Suppressor macrophage (primary cell): ENCODE results near the gene FGF12.
A peak's percentile ranks its signal among the peaks of the same experiment; 100 is the strongest.

ENCODE experiments used
- DNase-seq, 4 experiments: peaks; one replicate each; pipeline ENCODE4 v3.0.0-alpha.2; 2020 to 2022

Gene FGF12

DNA sequence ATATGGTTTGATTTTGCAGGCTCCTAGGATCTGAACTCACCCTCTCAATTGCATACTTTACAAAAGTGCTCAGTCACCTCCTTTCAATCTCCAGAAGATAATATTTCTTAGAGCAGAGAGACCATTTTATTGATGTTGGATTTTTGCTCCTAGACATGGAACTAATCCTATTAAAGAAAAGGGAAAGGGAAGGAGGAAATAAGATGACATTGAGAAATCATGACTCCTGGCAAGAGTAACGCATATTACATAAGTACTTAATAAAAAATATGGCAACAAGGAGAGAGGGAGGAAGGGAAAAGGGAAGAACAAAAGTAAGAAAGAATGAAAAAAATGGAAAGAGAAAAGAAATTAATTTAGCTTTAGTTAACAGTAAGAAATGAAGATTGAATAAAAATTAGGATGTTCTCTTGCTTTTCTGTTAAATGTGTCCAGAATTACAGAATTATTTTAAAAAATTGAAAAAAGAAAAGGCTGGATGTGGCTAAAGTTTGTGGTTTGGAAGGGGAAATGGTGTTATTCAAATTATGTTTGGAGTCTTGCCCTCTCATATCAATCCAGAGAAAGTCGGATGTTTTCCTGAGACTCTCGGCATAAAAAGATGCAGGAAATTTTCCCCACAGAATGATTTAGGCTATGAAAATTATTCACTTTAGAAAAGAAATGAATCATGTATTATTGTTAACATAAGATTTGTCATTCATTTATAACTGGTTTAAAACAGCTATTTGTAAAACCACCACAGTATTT lies 474.0 kb downstream of the FGF12 start:
- DNase-seq, result no peak

DNA sequence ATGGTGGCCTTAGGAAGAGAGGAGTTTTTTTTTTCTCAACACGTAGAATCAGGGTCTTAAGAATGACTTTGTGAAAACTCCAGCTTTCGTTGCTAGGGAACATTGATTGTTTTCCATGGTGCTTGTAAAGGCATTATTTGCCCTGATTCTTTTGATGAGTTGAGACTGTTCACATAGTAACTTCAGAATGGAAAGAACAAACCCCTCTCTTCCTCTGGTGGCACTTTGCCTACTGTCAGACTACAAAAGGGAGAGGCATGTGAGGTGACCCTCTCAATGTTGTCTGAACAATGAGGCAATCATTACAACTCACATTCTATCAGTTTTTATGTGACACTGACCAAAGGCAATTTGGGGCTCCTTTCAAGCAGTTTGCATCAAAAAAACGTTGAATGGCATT lies 477.8 kb downstream of the FGF12 start:
- DNase-seq, result no peak

DNA sequence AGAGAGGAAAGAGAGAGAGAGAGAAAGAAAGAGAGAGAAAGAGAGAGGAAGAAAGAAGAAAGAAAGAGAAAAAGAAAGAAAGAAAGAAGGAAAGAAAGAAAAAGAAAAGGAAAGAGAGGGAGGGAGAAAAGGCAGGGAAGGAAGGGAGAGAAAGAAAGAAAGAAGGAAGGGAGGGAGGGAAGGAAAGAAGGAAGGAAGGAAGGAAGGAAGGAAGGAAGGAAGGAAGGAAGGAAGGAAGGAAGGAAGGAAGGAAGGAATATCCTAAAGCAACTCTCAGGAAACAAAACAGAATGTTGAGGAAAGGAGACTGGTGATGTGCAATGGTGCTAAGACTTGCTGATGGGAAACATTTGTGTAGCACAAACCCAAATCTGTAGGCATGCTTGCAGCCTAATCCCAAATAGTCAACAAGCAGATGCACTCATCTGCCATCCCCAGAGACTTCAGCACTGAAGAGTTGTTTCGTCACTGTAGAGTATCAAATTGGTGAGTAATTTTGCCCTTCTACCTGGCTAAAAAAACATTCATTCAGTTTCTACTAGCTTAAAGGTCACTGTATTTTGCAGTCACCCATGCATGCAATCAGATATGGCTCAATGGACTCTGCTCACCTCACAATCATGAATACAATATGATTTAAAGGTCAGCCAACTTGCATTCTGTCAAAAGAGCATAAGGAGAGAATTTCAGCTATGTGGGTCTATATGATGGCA lies 480.3 kb downstream of the FGF12 start:
- DNase-seq, result no peak

DNA sequence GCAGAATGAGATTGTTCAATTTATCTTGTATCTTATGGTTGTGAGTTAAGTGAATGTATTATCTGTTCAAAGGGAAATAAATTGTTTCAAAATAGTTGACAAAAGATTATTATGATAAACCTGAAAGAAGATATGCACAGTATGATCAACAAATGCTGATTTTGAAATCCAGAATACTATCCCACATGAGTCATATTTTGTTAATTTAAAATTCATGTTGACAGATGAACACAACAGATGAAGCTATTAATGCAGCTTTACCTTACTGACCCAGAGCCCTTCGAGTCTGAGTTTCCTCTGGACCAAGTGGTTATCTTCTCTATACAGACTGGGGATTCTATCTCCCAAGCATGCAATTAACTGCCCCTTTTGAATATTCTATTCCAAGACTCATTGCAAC lies 482.8 kb downstream of the FGF12 start:
- DNase-seq, result no peak

DNA sequence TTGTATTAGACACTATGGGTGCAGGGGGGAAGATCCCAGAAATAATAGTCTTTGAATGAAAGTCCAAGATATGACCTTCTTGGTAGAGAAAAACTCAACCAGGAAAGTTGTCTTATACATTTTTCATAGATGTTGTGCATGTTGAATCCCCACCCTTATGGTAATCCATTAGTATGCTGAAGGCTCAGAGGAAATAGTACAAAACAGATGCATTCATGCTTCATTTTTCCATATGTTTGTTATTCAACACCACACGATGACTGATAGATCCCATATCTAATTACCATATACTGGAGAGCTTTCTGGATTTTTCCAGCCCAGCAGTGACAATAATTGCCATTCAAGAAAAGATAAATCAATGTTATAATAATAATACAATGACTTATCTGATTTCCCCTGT lies 487.4 kb downstream of the FGF12 start:
- DNase-seq, result no peak

DNA sequence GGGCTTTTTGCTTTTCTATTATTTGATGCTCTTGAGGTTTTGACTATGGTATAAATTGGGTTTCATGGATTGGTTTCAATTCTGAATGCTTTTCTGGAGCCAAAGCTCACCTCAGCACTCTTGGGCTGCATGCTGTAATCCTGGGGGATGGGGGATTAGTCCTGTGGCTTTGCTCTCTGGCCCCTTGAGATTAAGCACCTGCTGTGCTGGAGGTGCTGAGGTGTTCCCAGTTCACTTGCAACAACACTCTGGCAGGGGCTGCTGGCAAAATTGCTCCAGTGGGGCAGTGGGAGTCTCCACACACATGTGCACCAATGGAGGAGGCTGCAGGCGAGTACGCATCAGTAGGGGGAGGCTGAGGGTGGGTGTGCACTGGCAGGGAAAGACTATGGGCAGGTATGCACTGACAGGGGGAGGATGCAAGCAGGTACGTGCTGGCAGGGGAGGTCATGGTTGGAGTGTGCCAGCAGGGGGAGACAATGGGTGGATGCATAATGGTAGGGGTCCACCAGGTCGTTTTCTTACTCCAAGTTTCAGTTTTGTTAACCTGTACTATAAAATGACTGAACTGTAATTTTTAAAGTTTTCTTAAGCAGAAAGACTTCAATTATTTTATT lies 489.2 kb downstream of the FGF12 start:
- DNase-seq, result no peak

DNA sequence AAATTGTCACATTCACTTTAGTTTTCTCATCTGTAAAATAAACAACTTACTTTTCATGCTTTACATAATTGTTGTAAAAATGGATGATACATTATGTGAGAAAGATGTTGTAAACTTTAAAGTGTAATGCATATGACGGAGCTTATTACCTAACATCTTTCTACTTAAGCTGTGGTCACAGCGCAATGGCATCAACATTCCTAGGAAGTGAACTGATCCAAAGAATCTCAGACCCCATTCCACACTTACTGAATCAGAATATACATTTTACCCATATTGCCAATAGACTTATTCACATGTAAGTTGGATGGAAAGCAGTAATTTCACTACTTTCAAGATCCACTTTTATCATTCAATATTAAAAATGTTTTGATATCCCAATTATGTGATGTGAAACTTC lies 497.5 kb downstream of the FGF12 start:
- no peak for DNase-seq

DNA sequence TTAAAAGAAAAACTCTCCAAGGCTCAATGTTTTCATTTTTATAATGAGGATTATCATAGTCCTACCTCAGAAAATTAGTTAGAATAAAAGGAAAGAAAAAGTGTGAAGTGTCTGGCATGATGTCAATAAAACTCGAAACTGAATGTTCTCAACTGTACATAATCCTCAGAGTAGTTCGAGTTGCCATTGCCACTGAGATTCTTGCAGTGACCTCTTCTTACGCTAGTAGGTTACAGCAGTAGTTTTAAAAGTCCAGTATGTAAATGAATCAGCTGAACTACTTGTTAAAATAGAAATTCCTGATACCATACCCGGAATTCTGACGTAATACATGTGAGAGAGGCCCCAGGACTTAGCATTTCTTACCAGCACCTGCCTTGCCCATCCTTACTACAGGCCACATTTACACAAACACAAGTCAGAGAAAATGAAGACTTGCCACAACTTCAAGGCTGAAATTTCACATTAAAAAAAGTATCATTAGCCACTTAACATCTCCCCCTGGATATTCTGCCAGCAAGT lies 502.6 kb downstream of the FGF12 start:
- DNase-seq, result no peak

DNA sequence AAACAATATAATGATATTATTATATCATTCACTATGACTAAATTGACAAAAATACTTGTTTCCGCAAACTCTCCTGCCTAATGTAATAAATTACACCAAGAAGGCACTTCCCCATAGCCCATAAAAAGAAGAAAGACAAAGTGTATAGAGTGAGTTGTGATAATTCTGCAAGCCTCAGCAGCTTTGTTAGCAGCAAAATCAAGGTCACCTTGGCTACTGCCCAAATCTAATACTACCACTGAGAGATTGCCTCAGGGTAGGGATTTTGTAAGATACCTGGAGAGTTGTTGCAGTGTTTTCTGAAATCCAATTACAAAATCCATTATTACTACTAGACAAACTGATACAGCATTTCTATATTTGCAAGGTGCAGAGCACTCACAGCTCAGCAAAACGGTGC lies 503.5 kb downstream of the FGF12 start:
- DNase-seq, result no peak

DNA sequence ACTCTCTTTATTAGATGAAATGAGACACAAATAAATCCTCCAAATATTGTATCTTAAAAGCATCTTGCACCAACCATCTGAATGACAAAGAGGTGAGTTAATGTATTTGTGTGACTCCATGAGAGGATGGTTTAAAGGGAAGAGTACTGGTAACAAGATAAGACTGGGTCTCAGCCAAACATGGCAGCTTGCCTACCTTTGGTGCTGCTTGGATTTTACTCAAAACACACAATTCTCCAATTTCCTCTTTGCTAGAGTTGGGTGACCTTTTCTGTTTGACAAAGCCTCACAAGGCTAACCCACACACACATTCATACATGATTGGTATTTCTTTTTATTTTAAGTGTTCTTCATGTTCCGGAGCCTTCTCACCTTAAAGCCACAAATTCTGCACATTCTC lies 506.4 kb downstream of the FGF12 start:
- DNase-seq, result no peak

DNA sequence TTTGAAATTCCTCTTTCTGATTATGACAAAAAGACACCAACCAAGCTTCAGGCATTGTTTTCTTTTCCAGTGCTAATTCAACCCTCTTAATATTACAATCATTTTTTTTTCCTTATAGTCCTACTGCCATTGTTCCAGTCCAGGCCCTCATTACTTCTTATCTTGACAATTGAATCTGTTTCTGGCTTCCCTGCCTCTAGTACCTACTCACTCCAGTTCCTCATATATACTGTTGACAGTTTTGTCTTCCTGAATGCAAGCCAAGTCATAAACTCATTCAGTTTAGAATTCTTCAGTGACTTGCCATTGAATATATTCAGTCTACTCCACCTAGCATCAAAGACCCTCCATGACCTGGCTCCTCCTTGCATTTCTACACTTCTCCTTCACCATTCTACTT lies 507.4 kb downstream of the FGF12 start:
- no peak for DNase-seq

DNA sequence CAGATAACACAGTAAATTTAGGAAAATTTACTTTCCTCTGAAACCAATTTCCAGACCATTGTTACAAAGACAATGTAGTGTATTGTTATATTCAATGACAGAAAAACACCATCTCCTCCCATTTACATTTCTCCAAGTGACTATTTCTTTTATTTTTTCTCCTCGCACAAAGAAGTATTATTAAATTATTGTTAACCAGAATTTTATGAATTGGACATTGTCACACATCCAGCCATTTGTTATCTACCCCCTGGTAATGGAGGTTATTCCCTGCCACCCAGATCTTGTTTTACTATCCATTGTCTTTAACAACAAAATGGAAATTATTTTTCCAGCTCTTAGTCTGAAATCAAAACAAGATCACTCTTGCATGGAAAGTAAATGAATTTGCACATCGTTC lies 511.3 kb downstream of the FGF12 start:
- DNase-seq, result no peak

DNA sequence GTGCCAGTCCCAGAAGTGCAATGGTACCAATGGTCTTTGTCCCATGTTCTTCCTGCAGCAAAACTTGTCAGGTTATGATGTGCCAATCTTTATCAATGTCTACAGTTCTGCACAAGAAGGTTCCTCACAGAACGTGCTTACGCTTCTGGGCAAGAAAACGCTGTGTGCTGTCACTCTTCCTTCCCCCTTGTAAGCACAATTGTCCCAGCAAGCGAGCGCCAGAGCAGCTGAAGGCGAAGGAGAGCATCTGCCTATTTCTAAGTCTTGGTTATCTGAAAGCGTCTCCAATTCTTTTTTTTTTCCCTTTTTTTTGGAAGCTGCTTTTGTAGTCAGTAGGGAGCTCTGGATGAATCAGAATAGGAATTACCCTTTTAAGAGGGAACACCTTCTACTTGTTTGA lies 514.4 kb downstream of the FGF12 start:
- DNase-seq, result no peak

DNA sequence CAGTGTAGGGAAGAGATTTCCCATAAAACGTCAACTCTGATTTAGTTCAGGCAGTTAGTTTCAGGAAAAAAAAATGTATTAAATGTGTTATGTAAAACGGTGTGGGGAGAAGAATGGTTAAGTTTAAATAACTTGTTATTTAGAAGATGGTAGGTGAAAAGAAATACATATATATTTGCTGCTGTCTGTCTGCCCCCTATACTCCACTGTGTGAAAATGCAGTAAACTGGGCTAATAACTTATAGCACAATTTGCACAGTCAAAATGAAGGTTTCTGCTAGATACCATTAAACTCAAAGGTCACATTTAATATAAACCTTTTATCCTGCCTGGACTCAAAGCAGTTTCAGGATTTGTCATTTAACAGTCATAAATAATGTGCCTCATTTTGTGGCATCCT lies 515.0 kb downstream of the FGF12 start:
- no peak for DNase-seq

DNA sequence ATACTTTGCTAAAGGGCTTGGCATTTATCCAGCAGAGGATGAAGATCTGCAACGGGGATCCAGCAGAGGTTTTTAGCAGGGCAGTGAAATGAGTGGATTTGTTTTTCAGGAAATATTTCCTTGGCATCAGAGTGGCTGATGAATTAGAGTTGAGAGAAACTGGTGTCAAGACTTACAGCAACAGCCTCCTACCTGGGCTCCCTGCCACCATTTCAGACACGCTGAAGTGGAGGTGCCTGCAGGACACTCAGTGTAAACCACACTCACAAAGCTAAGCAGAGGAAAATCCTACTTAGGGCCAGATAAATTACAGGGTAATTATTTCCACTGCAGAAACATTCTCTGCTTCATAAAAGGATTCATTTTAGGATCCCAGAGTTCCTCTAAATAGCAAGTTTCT lies 519.7 kb downstream of the FGF12 start:
- no peak for DNase-seq

DNA sequence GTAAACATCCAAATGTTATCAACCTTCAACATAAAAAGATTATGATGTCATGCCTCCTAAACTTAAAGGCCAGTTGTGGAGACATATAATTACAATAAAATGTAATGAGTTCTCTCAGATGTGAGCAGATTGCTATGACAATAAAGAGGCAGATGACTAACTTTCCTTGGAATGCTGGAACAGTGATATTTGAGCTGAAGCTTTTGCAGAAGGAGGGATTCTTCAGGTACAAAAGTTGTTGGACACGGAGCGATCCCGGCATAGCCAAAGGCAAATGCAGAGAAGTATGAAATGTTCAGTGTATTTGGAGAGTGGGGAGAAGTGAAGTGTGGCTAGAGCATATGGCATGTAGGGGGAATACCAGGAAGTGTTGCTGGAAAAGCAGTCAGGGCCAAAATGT lies 520.1 kb downstream of the FGF12 start:
- DNase-seq, result no peak

DNA sequence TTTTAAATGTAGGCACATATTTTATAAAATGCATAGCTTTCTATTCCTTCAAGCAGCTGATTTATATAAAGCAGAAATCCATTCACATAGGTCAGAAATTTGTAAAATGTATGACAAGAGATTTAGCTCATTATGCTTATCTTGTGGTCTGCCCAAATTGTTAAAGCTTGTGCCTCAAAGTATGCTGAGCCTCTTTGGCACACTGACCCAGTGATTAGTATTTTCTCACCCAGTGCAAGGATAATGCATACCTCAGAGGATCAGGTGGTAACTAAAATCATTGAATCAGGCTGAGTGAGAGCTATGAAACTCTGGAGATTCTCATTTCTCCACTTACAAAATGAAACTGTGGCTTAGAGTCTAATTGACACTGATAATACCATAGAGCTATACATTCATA lies 533.3 kb downstream of the FGF12 start:
- no peak for DNase-seq

DNA sequence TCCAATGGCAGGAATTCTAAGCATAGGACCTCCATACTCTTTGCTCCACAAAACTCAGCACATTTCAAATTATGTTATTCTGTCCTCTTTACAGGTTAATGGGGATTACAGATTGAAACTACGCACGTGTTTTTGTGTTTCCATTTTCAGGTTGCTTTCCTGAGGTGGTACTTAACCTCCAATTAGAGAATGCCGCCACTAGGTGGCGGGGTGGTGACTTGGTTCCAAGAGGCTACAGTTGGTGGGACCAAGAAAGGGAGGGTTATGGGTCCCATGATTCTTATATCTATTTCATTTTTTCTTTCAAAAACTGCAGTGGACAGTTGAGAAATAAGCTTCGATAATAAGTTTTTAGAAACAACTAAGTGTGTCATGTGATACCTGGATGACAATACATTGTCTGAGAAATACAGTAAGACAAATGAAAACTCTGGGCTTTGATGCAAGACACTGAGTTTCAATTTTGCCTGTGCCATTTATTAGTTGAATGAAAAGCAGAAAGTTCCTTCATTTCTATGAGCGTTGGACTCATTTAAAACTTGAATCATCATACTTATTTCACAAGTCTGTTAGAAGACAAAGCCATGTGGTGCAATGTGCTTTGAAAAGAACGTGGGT lies 539.0 kb downstream of the FGF12 start:
- DNase-seq, result peak; percentile 63 to 83 (median 72)

DNA sequence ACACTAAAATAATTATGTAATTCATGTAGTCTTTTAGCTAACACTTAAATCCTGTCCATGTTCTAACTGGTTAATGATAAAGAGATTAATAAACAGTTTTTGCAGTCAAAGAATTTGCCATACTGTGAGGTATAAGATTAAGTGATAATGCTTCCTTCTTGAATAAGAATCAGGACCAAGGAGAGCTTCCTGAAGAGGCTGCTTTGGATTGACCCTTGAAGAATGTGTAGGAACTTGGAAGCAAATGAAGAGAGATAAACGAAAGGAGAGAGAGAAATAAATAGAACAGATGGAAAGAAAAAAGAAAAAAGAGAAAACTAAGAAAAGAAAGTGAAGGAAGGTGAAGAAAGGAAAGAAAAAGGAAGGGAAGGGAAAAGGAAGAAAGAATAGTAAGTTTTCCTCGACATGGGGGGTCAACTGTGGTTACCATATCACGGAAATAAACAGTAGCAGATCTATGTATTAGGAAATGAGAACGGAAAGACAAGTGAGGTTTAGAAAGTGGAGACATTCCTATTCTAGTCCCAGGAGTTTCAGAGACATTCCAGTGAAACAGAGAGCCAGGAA lies 539.8 kb downstream of the FGF12 start:
- no peak for DNase-seq

DNA sequence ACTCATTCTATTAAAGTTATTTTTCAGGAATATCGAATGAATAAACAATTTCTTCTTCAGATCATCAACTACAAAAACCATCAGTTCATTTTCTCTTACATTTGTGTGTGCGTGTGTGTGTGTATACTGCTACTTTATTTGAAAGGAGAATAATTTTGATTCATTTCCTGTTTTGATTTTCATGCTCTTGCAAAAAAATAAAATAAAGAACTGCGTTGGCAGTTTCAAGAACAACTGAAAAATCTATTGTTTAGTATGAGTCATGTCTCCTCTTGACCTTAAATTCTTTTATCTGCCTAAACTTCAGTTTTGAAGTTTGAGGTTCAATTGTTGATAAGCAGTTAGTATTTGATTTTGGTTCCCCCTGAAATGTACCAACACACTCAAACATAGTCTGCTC lies 540.8 kb downstream of the FGF12 start:
- no peak for DNase-seq

DNA sequence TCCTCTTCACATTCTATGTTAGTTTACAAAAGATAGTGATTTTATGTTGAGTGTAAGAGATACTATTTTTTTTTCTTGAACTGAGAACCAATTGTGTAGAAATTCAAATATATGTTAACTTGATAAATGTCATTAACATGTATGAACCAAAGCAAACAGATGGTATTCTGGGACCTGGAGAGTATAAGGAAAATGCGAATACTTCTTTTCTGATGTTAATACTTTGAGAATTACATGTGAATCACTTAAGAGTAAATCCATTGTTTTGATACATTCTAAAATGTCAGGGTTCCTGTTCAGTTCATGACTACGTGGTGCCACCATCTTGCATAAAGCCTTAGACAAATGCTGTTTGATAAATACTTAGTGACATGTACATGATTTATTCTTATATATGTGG lies 541.3 kb downstream of the FGF12 start:
- DNase-seq, result no peak

DNA sequence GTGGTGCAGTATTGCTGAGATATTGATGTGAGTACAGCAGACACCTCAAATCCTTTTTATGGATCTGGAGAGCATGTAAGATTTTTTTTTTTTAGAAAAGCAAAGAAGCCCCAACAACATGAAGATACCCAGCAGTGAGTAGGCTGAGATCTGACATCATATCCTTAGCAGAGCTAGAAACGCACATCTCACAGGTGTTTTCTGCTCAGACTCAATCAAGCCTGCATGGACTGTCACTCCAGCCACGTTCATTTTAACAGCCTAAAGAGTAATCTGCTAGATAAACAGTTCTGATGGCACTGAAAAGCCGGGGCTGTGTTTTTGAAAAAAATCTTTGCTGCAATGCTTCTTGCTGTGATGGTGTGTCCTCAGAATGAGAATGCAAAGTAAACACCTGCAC lies 544.2 kb downstream of the FGF12 start:
- no peak for DNase-seq

DNA sequence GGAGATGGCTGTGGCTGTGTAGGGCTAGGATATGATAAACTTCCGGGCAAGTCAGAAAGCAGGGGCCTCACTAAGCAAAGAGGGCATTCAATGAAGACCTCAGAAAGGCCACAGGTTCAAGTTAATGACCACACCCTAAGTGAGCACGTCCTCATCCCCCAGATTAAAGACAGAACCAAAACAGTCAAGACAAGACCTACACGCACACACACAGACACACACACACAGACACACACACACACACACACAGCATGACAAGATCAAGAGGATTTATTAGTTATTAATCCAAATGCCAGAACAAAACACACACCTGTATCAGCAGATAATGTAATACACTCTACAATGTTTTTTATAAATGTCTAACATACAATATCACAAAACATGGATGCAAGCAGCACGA lies 546.2 kb downstream of the FGF12 start:
- no peak for DNase-seq
